MM.1S (cell line): ENCODE measurements around the gene CREB5.

Experiments used
- CTCF ChIP-seq: fragments of 300-600 bp; sonication (generic); IDR thresholded peaks from 2 replicates; pipeline ENCODE4 v1.5.1; 2016; ENCODE audit warnings: antibody characterized with exemption, low read length, mixed read lengths
- EZH2 ChIP-seq: fragments of 300-600 bp; sonication (generic); optimal IDR thresholded peaks from 2 replicates; pipeline ENCODE3; 2017; ENCODE audit warnings: low read depth, mild to moderate bottlenecking, antibody characterized with exemption, low read length, mixed read lengths
- EZH2phosphoT487 ChIP-seq: fragments of 300-600 bp; sonication (generic); IDR thresholded peaks from 2 replicates; pipeline ENCODE4 v1.6.1; 2018; ENCODE audit warnings: antibody characterized with exemption, low read length

GRCh38 chr7:28688651-28689050 is 276.3 kb downstream of the CREB5 start:
- TF ChIP-seq EZH2 (no peak), CTCF (no peak), EZH2phosphoT487 (no peak)
